MG63 (cell line): ENCODE results near the gene ADAMTSL2. TPM values are rescaled to one million over a fixed set of nuclear protein-coding genes. Genes with fewer than 3 reads are reported as not detected.

ENCODE experiments used
- DNase-seq: peaks from one replicate; pipeline ENCODE4 v3.0.0-alpha.2; 2020
- H3K27me3 ChIP-seq: fragments of 250-450 bp; sonication (Bioruptor Pico); 2 replicates; pipeline ENCODE4 v1.5.1; 2020; ENCODE audit warnings: mild to moderate bottlenecking, moderate library complexity
- H3K36me3 ChIP-seq: fragments of 250-450 bp; sonication (Bioruptor Pico); 2 replicates; pipeline ENCODE4 v1.5.1; 2020; ENCODE audit warnings: mild to moderate bottlenecking, moderate library complexity
- H3K4me3 ChIP-seq: fragments of 250-450 bp; sonication (Bioruptor Pico); 2 replicates; pipeline ENCODE4 v1.5.1; 2020; ENCODE audit warnings: mild to moderate bottlenecking, moderate library complexity
- H3K9me3 ChIP-seq: fragments of 250-450 bp; sonication (Bioruptor Pico); 2 replicates; pipeline ENCODE4 v1.5.1; 2020; ENCODE audit warnings: mild to moderate bottlenecking, moderate library complexity
- total RNA-seq: library from RNA; depleted of rRNA; stranded (reverse); fragments of >200 nt; shearing (Covaris generic); gene quantifications from 2 replicates; pipeline ENCODE4 v1.2.3, GENCODE V29; 2014; ENCODE audit warnings: low replicate concordance

The ADAMTSL2 gene
- total RNA-seq, 1 experiment from 2014 or later, result 0.72 TPM

GRCh38 chr9:133538851-133539833 is 4.6 kb downstream of the ADAMTSL2 start:
- Histone ChIP-seq H3K36me3 (no peaks in the 10 kb centered on the region), H3K4me3 (no peak overlapping the region), H3K9me3 (no peaks in the 10 kb centered on the region), H3K27me3 (no peaks in the 10 kb centered on the region)
- no peak for DNase-seq

GRCh38 chr9:133539991-133540697 is 5.6 kb downstream of the ADAMTSL2 start:
- Histone ChIP-seq H3K4me3 (no peak overlapping the region), H3K27me3 (no peaks in the 10 kb centered on the region), H3K36me3 (no peaks in the 10 kb centered on the region), H3K9me3 (no peaks in the 10 kb centered on the region)
- DNase-seq, result no peak

GRCh38 chr9:133540698-133541025 is 6.2 kb downstream of the ADAMTSL2 start:
- Histone ChIP-seq H3K4me3 (no peak overlapping the region), H3K27me3 (no peaks in the 10 kb centered on the region), H3K9me3 (no peaks in the 10 kb centered on the region), H3K36me3 (no peaks in the 10 kb centered on the region)
- no peak for DNase-seq

GRCh38 chr9:133542002-133542401 is 7.5 kb downstream of the ADAMTSL2 start:
- no peaks in the 10 kb centered on the region for H3K9me3 ChIP-seq
- DNase-seq, result no peak
- no peak overlapping the region for H3K4me3 ChIP-seq
- H3K36me3 ChIP-seq, result no peaks in the 10 kb centered on the region
- H3K27me3 ChIP-seq, result no peaks in the 10 kb centered on the region

- H3K36me3 ChIP-seq, result no peaks in the 10 kb centered on the region
- H3K4me3 ChIP-seq, result no peak overlapping the region
- no peaks in the 10 kb centered on the region for H3K9me3 ChIP-seq
- H3K27me3 ChIP-seq, result no peaks in the 10 kb centered on the region
- DNase-seq, result peak; percentile 63
These were observed 9.4 kb downstream of the ADAMTSL2 start for GRCh38 chr9:133543772-133544467.

GRCh38 chr9:133545494-133546286 is 11.2 kb downstream of the ADAMTSL2 start:
- H3K36me3 ChIP-seq, result no peaks in the 10 kb centered on the region
- no peaks in the 10 kb centered on the region for H3K27me3 ChIP-seq
- no peaks in the 10 kb centered on the region for H3K9me3 ChIP-seq
- H3K4me3 ChIP-seq, result no peak overlapping the region
- no peak for DNase-seq

- no peak for DNase-seq
- Histone ChIP-seq H3K9me3 (no peaks in the 10 kb centered on the region), H3K36me3 (no peaks in the 10 kb centered on the region), H3K27me3 (no peaks in the 10 kb centered on the region), H3K4me3 (no peak overlapping the region)
These were observed 11.8 kb downstream of the ADAMTSL2 start for GRCh38 chr9:133546287-133546680.

GRCh38 chr9:133547116-133547515 is 12.6 kb downstream of the ADAMTSL2 start:
- Histone ChIP-seq H3K27me3 (no peaks in the 10 kb centered on the region), H3K9me3 (no peaks in the 10 kb centered on the region), H3K36me3 (no peaks in the 10 kb centered on the region), H3K4me3 (no peak overlapping the region)
- no peak for DNase-seq

GRCh38 chr9:133551446-133551845 is 16.9 kb downstream of the ADAMTSL2 start:
- Histone ChIP-seq H3K4me3 (no peak overlapping the region), H3K27me3 (no peaks in the 10 kb centered on the region), H3K36me3 (no peaks in the 10 kb centered on the region), H3K9me3 (no peaks in the 10 kb centered on the region)
- DNase-seq, result no peak

- no peak overlapping the region for H3K4me3 ChIP-seq
- no peaks in the 10 kb centered on the region for H3K36me3 ChIP-seq
- H3K9me3 ChIP-seq, result no peaks in the 10 kb centered on the region
- H3K27me3 ChIP-seq, result no peaks in the 10 kb centered on the region
- no peak for DNase-seq
These were observed 17.7 kb downstream of the ADAMTSL2 start for GRCh38 chr9:133552236-133552635.

GRCh38 chr9:133553123-133553522 is 18.6 kb downstream of the ADAMTSL2 start:
- no peaks in the 10 kb centered on the region for H3K36me3 ChIP-seq
- H3K4me3 ChIP-seq, result no peak overlapping the region
- H3K9me3 ChIP-seq, result no peaks in the 10 kb centered on the region
- no peaks in the 10 kb centered on the region for H3K27me3 ChIP-seq
- no peak for DNase-seq

- no peaks in the 10 kb centered on the region for H3K9me3 ChIP-seq
- H3K27me3 ChIP-seq, result no peaks in the 10 kb centered on the region
- H3K36me3 ChIP-seq, result no peaks in the 10 kb centered on the region
- no peak overlapping the region for H3K4me3 ChIP-seq
- DNase-seq, result no peak
These were observed 19.6 kb downstream of the ADAMTSL2 start for GRCh38 chr9:133553973-133554713.

- Histone ChIP-seq H3K27me3 (no peaks in the 10 kb centered on the region), H3K4me3 (no peak overlapping the region), H3K9me3 (no peaks in the 10 kb centered on the region), H3K36me3 (no peaks in the 10 kb centered on the region)
- DNase-seq, result no peak
These were observed 20.2 kb downstream of the ADAMTSL2 start for GRCh38 chr9:133554729-133555128.

- no peaks in the 10 kb centered on the region for H3K36me3 ChIP-seq
- no peak overlapping the region for H3K4me3 ChIP-seq
- no peaks in the 10 kb centered on the region for H3K27me3 ChIP-seq
- DNase-seq, result no peak
- H3K9me3 ChIP-seq, result no peaks in the 10 kb centered on the region
These were observed 21.9 kb downstream of the ADAMTSL2 start for GRCh38 chr9:133556354-133556753.

GRCh38 chr9:133557581-133557980 is 23.1 kb downstream of the ADAMTSL2 start:
- no peaks in the 10 kb centered on the region for H3K27me3 ChIP-seq
- H3K9me3 ChIP-seq, result no peaks in the 10 kb centered on the region
- no peak overlapping the region for H3K4me3 ChIP-seq
- no peaks in the 10 kb centered on the region for H3K36me3 ChIP-seq
- DNase-seq, result no peak
